Hematopoietic multipotent progenitor cell treated with erythropoietin and hydrocortisone succinate and interleukin-3 and kit ligand, for 17 days (in vitro differentiated cells): ENCODE results near the gene SESTD1.
"Not testable (repeated sequence)": the region's sequence is repeated elsewhere in the genome, so short reads cannot be mapped to it uniquely, and the experiment has no call there.

Experiments
- DNase-seq: peaks from one replicate; pipeline ENCODE4 v3.0.0-alpha.2; 2015; ENCODE audit warnings: low spot score

Gene SESTD1

GRCh38 chr2:179106342-179106675, 158.3 kb downstream of the SESTD1 start:
- no peak for DNase-seq

- DNase-seq, result no peak
These were observed 159.9 kb downstream of the SESTD1 start for GRCh38 chr2:179104736-179105135.

GRCh38 chr2:179098080-179098689, 166.4 kb downstream of the SESTD1 start:
- DNase-seq, result no peak

- DNase-seq, result no peak
These were observed 167.5 kb downstream of the SESTD1 start for GRCh38 chr2:179097131-179097530.

- DNase-seq, result no peak
These were observed 168.5 kb downstream of the SESTD1 start for GRCh38 chr2:179096090-179096489.

- not testable (repeated sequence) for DNase-seq
These were observed 171.7 kb downstream of the SESTD1 start for GRCh38 chr2:179092912-179093311.

- DNase-seq, result no peak
These were observed 181.9 kb downstream of the SESTD1 start for GRCh38 chr2:179082697-179083096.

GRCh38 chr2:179081954-179082353, 182.7 kb downstream of the SESTD1 start:
- no peak for DNase-seq

- no peak for DNase-seq
These were observed 192.1 kb downstream of the SESTD1 start for GRCh38 chr2:179072527-179072926.

GRCh38 chr2:179071810-179072355, 192.7 kb downstream of the SESTD1 start:
- no peak for DNase-seq

- DNase-seq, result no peak
These were observed 193.7 kb downstream of the SESTD1 start for GRCh38 chr2:179070895-179071294.

- DNase-seq, result no peak
These were observed 194.9 kb downstream of the SESTD1 start for GRCh38 chr2:179069685-179070084.

- DNase-seq, result no peak
These were observed 195.5 kb downstream of the SESTD1 start for GRCh38 chr2:179068991-179069643.

- DNase-seq, result no peak
These were observed 205.5 kb downstream of the SESTD1 start for GRCh38 chr2:179059026-179059700.

GRCh38 chr2:179057737-179058136, 206.9 kb downstream of the SESTD1 start:
- no peak for DNase-seq

GRCh38 chr2:179053568-179053967, 211.1 kb downstream of the SESTD1 start:
- DNase-seq, result not testable (repeated sequence)
